GDM1 (cell line): ENCODE results near the gene TBX19.

ENCODE experiments used
- DNase-seq: peaks from one replicate; lab custom pipeline; 2025; lab: John Stamatoyannopoulos, UW

Gene TBX19

DNA sequence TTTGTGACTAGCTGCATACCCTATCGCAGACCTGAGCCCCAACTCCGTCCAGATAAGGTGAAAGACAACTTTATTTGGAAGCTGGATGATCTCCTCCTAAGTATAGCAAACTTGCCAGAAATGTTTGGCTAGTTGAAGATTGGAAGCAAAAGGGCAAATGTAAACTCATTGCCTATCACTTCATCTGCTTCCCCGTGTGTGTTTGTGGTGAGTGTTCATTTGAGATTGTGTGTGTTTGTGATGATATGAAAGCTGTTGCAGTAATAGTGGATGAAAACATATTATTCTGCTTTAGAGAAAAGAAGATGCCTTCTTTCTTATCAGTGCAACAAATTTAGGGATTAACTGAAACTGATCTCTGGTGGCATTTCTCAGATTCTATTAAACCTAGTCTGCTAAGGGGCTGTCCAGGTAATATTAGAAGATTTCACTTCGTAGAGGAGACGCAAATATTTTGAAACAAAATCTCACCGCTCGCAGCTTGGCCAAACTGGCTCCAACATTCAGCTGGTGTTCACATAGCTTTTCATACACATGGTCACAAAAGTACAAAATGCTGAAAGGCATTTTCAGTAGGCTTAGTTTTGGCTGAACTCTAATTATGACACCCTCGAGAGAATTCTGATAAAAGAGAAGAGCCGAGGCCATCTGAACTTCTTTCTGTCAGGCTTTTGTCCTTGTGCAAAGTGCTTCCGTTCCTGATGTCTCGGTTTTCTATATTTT is 1.1 kb downstream of the TBX19 start:
- DNase-seq, result no peak

DNA sequence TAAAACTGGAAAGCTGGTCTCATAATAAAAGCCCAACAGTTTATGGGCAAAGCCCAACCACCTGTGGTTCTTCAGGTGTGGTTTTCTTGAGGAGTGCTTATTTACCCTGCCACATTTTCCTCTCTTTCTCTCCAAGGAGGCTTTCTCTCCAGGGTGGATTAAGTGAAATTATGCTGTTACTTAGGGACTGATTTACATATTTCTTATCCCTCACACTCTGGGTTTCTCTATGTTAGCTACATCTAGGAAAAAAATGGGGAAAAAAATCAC is 4.8 kb downstream of the TBX19 start:
- no peak for DNase-seq

DNA sequence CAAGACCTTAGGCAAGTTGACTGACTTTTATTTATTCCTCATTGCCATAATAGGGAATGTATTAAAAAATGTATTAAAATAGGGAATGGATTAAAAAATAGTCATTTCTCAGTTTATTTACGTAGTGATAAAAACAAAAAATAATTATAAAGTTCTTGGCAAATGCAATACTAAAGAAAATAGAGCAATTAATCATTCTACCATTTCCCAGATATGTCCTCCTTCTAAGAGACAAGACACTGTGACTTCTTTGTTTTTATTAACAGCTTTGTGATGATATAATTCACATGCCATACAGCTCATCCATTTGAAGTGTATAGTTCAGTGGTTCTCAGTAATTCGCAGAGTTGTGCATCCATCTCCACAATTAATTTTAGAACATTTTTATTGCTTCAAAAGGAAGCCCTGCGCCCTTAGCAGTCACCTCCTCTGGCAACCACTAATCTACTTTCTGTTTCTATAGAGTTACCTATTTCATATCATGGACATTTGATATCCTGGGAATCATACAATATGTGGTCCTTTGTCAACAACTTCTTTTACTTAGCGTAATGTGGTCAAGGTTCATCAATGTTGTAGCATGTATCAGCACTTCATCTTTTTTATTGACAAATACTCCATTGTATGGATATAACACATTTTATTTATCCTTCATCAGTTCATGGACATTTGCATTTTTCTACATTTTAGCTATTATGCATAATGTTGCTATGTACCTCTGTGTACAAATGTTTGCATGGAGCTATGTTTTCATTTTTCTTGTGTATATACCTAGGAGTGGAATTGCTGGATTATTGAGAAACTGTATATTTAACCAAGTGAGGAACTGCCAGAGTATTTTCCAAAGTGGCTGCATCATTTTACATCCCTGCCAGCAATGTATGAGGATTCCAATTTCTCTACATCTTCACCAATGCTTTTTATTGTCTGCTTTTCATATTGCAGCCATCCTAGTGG is 5.6 kb downstream of the TBX19 start:
- DNase-seq, result no peak

DNA sequence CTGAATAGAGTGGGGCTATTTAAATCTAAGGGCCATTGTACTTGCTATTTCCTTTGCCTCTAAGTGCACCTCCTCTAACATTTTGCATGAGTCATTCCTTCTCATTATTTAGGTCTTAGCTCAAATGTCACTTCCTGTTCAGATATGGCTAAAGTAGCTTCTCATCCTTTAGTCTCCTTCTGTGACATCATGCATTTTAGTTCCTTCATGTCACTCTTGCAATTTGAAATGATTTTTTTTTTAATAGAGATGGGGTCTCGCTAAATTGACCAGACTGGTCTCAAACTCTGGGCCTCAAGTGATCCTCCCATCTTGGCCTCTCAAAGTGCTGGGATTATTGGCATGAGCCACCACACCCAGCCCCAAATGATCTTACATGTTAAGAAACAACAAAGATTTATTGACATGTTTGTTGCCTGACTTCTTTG is 6.6 kb downstream of the TBX19 start:
- DNase-seq, result peak; percentile 10

DNA sequence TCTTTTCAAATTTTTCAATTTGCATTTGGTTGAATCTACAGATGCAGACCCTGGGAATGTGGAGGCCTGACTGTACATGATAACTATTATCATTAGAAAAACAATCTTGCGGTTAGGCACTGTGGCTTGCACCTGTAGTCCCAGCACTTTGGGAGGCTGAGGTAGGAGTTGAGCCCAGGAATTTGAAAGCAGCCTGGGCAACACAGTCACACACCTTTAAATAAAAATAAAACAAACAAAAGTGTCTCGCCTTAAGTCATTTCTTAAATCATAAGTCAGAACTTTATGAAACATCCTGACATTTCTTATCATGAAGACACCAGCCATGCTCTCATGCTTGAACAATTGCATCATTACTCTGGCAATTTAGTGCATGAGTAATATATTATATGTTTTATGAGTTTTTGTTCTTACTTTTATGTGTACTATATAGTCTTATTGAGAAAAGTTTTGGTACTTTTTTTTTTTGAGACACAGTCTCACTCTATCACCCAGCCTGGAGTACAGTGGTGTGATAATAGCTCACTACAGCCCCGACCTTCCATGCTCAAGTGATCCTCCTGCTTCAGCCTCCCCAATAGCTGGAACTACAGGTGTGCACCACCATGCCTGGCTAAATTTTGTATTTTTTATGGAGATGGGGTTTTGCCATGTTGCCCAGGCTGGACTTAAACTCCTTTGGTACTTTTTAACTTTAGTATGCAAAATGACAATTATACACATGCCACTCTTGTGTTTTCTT is 7.8 kb downstream of the TBX19 start:
- DNase-seq, result no peak

DNA sequence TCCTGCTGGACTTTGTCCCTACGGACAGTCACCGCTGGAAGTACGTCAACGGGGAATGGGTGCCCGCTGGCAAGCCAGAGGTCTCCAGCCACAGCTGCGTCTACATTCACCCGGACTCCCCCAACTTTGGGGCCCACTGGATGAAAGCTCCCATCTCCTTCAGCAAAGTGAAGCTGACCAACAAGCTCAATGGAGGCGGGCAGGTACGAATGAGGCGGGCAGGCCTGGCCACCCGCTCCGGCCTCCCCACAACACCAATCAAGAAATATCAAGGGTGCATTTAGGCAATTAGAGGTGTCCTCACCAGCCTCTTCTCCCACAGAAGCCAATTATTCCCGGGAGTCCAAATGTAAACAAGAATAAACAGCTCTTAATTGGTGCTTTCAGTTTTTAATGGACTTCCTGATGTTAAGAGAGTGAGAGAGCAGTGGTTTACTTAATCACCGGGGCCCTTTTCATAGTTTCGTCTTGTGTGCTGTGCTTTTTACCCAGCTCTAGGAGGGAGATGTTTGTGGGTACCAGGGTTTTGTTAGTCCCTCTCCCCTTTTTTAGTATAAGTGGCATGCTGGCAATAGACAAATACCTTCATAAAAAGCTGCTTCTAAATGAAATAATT is 10.7 kb downstream of the TBX19 start:
- DNase-seq, result no peak

DNA sequence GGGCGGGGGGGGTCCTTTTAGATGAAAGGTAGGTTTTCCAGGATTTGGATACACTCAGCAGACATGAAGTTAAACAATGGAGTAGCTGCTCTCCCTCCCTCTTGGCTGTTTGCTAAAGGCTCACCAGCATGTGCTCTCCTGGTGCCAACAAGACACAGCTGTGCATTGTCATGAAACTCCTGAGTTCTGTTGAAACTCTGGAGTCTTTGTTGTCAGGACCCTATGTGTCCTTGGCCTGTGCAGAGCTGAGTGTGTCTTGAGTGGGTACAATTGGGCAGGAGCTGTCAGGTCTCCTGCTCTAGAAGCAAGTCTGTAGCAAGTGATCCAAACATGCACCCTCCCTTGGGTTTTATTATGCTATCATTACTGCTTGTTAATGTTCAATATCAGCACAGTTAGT is 12.7 kb downstream of the TBX19 start:
- DNase-seq, result no peak

DNA sequence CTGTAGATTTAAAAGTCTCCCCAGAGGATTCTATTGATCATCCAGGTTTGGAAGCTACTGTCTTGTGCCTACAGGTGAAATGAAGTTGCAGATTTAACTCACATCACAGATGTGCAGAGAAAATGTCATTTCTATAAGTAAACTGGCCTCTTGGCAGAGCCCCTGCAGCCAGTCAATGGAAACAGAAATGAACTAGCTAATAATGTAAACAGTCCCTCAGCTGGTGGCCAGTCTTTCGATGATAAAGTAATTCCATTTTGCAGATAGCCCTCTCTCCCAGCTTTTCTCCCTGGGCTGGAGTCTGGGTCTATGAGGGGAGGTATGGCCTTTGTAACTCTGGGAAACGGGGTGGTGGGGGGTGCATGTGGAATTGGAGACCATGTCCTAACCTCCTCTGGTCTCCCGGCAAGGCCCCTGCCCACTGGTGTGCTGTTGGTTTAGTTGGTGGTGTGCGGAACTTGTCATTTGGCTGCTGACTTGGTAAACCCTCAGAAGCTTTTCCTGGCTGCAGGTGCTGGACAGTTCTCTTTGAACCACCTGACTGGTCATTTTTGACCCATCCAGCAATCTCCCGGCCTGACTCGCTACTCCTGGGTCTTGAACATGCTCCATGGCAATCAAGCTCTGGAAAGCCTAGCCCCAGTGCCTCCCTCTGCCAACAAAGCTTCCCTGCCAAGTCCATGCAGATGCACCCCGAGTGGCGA is 14.9 kb downstream of the TBX19 start:
- DNase-seq, result no peak

DNA sequence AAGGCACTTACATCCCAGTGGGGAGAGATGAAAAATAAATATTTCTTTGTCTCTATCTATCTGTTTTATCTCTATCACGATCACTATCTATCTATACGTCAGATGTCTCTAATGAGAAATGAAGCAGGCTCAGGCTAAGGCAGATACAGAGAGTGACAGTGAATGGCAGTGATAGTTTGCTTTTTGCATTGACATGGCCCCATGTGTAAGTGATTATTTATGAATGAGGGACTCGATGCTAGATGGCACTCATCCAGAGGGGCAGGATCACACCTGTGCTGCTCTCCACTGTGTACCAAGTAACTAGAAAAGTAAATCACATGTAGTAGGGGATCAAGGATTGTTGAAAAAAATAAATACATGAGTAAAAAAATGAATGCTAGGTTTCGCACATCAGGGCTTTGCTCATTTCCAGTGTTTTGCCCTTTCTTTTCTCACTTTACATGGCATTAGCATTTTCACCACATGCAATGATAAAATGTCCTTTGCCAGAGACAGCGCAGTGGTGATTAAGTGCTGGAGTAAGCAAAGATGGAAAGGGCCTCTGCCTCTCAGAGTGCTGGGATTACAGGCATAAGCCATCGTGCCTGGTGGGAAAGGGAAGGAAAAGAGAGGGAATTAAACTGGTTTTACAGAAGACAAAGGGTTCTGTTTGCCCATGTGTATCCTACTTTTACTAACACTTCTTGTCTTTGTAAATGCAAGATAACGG is 16.5 kb downstream of the TBX19 start:
- DNase-seq, result no peak

DNA sequence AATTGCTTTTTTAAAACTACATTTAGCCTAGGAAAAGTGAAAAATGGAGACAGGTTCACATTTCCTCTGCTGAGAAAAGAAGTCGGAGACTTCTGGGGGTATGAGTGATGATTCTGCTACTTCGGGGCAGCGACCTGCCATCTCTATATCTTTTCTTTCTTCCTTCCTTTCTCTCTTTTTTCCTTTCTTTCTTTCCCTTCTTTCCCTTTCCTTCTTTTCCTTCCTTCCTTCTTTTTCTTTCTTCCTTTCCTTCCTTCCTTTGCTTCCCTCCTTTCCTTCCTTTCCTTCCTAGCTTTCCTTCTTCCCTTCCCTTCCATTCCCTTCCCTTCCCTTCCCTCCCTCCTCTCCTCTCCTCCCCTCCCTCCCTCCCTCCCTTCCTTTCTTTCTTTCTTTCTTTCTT is 17.8 kb downstream of the TBX19 start:
- DNase-seq, result no peak

DNA sequence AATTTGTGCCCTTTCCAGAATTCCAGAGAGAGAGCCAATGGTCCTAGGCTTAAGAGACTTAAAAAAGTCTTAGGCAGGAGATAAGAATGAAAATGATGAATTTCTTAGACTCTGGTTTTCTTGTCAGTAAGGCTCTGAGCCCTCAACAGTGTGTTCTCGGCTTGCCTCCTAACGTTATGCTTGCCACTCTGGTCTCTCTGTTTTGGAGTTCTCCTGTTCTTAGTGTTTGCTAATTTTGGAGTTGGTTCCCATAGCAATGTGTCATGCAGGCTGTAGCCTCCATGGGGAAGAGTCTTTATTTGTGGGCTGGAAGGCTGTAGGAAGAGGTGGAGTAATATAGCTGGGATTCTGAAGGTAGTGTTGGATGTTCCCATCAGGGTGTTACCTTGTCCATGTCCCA is 19.9 kb downstream of the TBX19 start:
- DNase-seq, result no peak

DNA sequence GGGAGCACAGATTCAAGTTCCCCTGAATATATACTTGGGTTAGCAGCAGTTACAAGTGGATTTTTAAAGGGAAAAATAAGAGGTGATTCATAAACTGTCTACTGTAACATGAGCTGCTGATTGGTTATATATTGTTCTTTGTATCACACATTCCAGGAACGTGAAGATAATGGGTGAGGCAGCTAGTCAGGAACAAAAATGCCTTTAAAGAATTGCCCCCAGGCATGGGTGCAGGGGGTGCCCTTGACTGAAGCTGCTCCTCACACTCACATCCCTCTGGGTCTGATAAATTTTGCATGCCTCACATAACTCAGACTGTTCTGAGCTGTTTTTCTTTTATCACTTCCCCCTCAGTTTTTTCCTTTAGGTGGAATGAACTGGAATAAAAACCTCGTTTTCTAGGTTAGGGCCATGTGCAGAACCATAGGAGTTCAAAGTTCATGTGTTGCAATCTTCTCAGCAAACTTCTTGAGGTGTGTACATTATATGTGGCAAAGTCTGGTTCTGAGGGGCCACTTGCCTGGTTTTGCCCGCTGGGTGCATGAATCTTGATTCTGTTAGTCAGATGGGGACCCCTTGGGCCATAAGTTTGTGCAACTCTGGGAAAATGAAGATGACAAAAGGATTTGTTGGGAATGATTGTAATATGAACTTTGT is 21.1 kb downstream of the TBX19 start:
- no peak for DNase-seq

DNA sequence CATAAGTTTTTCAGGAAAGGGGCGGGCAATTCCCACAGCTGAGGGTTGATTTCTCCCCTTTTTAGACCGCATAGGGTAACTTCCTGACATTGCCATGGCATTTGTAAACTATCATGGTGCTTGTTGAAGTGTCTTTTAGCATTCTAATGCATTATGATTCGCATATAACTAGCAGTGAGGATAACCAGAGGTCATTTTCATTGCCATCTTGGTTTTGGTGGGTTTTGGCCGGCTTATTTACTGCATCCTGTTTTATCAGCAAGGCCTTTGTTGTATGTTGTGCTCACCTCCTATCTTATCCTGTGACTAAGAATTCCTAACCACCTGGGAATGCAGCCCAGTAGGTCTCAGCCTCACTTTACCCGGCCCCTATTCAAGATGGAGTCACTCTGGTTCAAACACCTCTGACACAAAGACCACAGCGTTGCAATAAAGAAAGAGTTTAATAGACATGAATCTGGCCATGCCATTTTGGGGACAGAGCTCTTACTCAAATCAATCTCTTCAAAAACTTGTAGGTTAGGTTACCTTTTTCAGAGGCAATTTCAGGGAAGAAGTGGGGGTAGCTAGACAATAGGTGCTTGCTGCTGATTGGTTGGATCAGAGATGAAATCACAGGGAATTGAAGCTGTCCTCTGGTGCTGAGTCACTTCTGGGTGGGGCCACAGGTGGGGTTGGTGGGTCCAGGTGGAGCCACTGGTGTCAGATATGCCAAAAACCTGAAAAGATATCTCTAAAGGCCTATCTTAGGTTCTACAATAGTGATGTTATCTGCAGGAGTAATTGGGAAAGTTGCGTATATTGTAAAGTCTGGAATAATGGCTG is 23.3 kb downstream of the TBX19 start:
- DNase-seq, result no peak

DNA sequence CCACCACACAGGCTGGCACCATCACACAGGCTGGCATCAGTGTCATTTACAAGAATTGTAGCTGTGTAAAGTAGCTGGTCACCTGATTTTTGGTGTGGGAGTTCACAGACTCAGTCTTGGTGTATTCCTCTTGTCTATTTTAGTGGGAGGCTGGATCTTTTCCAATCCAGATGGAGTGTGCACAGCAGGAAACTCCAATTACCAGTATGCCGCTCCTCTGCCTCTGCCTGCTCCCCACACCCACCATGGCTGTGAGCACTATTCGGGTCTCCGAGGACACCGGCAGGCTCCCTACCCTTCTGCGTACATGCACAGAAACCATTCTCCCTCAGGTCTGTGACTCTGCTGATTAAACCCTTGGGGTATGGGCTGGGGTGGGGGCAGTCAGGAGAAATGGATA is 24.2 kb downstream of the TBX19 start:
- no peak for DNase-seq

DNA sequence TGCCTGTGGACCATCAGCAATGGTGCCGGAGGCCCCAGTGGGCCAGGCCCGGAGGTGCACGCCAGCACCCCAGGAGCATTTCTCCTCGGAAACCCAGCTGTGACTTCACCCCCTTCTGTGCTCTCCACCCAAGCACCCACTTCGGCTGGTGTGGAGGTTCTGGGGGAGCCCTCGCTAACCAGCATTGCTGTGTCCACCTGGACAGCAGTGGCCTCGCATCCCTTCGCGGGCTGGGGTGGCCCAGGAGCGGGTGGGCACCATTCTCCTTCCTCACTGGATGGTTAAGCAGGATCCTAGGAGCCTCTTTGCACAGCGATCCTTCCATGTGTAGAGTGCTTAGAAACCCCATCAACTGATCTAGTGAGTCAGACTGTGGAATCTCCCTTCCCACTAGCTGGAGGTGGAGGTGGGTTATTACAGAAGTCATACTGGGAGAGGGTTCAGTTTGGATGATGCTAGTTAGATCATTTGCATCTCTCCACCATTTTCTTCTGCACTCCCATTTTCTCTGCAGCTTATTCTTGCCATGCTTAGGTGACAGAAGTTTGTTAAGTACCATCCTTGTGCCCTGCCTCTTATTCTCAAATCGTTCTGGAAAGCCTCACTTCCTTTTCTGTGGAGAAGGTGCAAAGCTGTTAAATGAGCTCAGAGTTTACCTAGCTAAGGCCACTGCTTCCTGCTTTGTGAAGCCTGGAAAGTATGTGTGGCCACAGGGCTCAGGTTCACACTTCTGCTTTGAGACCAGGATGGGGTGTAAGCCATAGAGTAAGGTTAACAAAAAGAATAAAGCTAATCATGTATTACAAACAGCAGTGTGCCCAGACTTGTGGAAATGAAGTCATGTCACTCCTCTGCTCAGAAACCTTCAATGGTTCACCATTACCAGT is 32.3 kb downstream of the TBX19 start:
- no peak for DNase-seq

DNA sequence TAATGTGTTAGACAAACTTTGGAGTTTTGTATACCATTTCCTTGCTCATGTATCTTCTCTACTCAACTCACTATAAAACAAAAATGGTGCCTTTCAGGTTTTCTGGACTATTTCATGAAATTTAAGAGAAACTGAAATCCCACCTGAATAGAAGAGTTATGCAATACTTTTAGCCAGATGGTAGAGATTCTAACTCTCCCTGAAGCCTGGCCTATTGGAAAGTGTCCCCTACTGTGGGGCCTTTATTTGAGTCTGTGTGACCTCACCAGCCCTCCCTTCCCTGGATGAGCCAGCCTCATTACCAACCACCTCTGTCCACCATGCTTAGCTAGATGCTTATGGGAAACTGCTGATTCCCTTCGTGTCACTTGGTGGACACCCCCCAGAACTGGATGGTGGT is 35.5 kb downstream of the TBX19 start:
- no peak for DNase-seq

DNA sequence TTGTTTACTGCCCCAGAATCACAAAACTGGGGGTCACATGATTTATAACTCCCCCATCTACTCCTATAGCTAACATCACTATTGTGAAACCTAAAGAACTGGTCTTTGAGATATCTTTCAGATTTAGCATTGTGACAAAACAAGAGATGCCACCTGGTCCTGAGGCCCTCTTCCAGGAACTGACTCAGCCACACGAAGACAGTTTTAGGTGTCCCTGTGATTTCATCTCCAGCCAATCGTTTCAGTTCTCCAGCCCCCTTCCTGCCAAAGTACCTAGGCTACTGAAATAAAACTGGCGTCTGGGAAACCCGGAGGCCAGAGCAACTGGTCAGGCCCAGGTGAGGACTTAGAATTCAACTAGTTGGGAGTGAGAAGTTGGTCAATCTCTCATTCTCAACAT is 36.6 kb downstream of the TBX19 start:
- no peak for DNase-seq

DNA sequence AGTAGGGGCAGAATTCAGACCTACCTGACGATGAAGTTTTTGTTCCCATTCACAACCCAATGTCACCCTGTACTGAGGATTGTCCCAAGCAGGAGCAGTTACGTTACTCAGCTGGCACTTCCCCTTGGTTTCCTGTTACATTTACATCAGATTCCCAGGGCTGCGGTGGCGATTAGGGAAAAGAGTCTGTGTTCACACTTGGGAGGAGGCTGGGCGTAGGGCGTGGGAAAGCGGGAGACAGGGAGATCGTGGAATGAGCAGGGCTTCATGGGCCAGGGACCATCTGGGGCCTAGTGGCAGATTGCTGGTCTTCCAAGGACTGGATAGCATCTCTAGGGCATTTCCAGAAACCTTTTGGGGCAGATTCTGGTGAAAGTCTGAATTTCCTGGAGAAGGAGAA is 39.0 kb downstream of the TBX19 start:
- DNase-seq, result no peak

DNA sequence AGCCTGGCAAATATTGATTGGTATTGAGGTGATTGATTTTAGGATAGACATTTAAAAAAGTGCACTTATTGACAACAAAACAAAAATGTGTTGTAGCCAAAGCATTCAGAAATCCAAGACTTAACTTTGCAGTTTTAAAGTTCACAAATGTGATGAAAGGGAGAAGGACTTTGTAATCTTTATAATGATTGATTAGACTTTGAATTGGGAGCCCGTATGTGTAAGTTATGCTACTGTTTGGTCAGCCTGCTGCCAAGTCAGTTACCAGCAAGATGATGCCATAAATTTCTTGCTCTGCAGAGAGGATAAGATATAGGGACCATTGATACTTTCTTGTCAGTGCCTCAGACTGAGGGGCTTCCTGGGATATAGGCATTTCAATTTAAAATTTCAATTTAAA is 39.5 kb downstream of the TBX19 start:
- DNase-seq, result no peak
